HG03066 (cell line): ENCODE data around the gene SLC39A11.
"Not testable (repeated sequence)": the region's sequence is repeated elsewhere in the genome, so short reads cannot be mapped to it uniquely, and the experiment has no call there.

Experiments used
- ATAC-seq: cut with Tn5 transposase; IDR thresholded peaks from one replicate; pipeline ENCODE4 v1.9.1; 2021; ENCODE audit warnings: low read depth; ENCODE audit not compliant: unreplicated experiment

SLC39A11 gene

GRCh38 chr17:73111386-73111785 is 18.9 kb upstream of the SLC39A11 start:
- ATAC-seq = no peak

- no peak for ATAC-seq
These were observed 14.7 kb upstream of the SLC39A11 start for GRCh38 chr17:73107191-73107590.

GRCh38 chr17:73105431-73105830 is 12.9 kb upstream of the SLC39A11 start:
- no peak for ATAC-seq

- ATAC-seq = no peak
These were observed 12.0 kb upstream of the SLC39A11 start for GRCh38 chr17:73104450-73104849.

- no peak for ATAC-seq
These were observed 11.3 kb upstream of the SLC39A11 start for GRCh38 chr17:73103641-73104335.

- no peak for ATAC-seq
These were observed 8.5 kb upstream of the SLC39A11 start for GRCh38 chr17:73101031-73101430.

DNA sequence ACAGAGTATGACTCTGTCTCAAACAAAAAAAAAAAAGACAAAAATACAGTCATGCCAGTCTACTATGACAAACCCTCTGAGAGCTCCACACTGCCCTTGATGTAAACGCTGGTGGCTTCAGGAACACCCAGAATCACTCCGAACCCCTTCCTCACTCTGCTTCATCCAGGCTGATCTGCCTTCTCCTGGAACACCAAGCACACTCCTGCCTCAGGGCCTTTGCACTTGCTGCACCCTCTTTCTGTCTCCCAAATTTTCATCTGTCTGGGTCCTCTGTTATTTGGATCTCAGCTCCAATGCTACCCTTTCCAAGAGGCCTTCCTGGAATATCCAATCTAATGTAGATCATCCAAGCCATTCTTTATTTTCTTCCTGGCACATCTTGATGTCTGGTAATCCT is 7.9 kb upstream of the SLC39A11 start:
- ATAC-seq = no peak

GRCh38 chr17:73099511-73099910 is 7.0 kb upstream of the SLC39A11 start:
- no peak for ATAC-seq

DNA sequence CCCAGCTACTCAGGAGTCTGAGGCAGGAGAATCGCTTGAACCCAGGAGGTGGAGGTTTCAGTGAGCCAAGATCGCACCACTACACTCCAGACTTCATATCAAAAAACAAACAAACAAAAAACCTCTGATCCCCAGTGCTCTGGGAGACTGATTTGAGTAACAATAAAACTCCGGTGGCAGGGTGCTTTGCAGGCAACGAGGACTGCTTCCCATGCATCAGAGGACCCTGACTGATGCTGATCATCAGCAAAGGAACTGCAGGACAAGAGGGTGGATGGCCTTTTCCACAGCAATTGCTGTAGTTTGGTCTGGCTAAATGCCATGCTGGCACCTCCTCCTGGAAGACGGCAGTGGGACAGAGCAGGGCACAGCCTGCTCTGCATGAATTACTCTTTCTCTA is 6.4 kb upstream of the SLC39A11 start:
- no peak for ATAC-seq

DNA sequence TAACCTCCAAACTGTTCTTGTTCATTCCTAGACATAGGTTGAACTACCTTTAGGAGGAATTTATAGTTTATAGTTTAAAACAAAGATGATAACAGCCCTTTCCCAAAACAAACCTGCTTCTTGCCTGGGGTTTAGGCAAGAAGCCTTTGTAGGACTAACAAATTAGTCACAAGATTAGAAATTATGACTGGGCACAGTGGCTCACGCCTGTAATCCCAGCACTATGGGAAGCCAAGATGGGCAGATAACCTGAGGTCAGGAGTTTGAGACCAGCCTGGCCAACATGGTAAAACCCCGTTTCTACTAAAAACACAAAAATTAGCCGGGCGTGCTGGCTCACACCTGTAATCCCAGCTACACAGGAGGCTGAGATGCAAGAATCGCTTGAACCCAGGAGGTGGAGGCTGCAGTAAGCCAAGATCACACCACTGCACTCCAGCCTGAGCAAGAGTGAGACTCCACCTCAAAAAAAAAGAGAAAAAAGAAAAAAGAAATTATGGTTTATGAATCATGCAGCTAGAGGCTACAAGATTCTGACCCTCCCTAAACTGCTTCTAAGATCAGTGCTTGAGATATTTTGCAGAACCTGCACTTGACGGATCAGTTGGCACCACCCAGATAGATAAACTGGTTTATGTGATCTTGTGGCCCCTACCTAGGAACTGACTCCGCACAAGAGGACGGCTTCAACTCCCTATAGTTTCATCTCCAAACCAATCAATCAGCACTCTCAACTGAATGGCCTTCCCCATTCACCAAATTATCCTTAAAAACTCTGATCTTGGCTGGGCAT is 5.7 kb upstream of the SLC39A11 start:
- ATAC-seq = not testable (repeated sequence)

GRCh38 chr17:73096866-73097265 is 4.4 kb upstream of the SLC39A11 start:
- no peak for ATAC-seq

DNA sequence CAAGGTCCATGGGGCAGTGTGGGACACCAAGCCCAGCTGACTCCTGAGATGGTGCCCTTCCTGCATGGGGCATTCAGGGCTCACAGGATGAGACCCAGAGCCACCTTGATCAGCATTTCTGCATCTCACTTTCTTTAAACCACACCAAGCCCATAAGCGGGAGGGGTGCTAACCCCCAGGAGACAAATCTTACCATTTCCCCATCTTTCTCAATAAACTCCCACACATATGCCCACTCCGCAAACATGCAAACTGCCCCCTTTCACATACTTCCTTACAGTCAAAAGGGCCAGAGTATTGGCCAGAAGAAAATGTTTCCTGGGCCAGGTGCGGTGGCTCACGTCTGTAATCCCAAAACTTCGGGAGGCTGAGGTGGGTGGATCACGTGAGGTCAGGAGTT is 3.7 kb upstream of the SLC39A11 start:
- no peak for ATAC-seq

DNA sequence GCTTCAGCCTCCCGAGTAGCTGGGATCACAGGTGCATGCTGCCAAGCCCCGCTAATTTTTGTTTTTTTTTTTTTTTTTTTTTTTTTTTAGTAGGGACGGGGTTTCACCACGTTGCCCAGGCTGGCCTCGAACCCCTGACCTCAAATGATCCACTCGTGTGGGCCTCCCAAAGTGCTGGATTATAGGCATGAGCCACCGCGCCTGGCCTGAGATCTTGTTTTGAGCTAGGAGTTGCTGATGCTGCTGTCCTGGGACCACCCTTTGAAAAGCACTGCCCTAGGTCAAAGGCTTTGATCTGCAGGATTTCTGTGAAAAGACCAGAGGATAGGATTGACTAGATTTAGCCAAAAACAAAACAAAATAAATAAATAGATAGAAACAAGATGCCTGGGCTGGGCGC is 798 bp upstream of the SLC39A11 start:
- no peak for ATAC-seq

- peak; percentile 26 for ATAC-seq
These were observed 542 bp downstream of the SLC39A11 start for GRCh38 chr17:73091770-73092522.

- ATAC-seq = no peak
These were observed 1.1 kb downstream of the SLC39A11 start for GRCh38 chr17:73091410-73091769.

- ATAC-seq = no peak
These were observed 1.9 kb downstream of the SLC39A11 start for GRCh38 chr17:73090396-73091202.

- no peak for ATAC-seq
These were observed 2.9 kb downstream of the SLC39A11 start for GRCh38 chr17:73089322-73090317.

GRCh38 chr17:73088561-73088960 is 3.9 kb downstream of the SLC39A11 start:
- ATAC-seq = no peak

DNA sequence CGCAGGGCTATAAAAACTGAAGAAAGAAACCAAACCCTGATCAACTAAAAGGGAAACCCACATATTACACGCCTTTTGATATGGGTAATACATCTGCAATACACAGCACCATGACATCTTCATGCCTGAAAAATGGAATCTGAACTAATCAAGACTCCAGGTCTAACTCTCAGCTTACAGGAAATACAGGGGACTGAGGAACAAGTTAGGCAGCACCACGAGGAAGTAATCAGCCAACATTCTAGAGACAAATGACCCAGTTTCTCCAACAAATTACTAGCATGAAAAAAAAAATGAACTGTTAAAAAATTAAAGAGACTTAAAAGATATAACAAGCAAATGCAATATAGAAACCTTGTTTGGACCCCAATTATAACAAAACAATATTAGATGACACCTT is 9.1 kb downstream of the SLC39A11 start:
- no peak for ATAC-seq
